GM19023 (cell line): ENCODE data around the gene PTPRR.

Experiments used
- ATAC-seq: cut with Tn5 transposase; IDR thresholded peaks from one replicate; pipeline ENCODE4 v1.9.1; 2021; ENCODE audit warnings: mild to moderate bottlenecking, moderate library complexity; ENCODE audit not compliant: unreplicated experiment

PTPRR gene

DNA sequence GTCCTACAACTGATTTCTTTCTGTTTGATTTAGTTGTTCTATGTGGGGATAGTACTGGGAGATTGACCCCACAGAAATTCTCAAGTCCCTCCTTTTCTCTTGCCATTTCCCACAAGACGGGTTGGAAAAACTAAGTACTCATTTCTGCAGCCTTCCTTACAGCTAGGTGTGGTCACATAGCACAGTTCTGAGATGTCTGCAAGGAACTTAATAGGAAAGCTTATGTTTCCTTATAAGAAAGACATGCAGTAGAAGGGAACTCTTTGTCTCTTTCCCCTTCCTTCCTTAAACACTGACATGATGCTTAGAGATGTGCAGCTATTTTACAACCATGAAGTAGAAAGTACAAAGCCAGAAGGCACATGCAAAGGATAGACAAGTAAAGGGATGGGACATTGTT lies 113.7 kb downstream of the PTPRR start:
- ATAC-seq: no peak

DNA sequence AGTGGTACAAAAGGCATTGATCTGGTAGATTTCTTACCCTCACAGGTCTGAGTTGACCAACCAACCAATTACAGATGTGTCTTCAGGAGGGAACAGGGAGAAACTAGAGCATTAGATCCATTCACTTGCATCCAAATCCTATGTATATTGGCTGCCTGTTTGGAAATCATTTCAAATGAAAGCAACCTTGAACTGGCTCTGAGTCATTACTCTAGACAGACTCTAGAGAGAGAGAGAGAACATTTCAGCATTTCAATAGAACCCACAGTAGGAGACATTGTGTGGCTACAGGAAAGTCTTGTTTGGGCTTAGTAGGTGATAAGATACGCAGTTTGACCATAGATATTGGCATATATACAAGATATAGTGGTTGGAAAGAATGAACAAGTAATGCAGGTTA lies 114.5 kb downstream of the PTPRR start:
- no peak for ATAC-seq

DNA sequence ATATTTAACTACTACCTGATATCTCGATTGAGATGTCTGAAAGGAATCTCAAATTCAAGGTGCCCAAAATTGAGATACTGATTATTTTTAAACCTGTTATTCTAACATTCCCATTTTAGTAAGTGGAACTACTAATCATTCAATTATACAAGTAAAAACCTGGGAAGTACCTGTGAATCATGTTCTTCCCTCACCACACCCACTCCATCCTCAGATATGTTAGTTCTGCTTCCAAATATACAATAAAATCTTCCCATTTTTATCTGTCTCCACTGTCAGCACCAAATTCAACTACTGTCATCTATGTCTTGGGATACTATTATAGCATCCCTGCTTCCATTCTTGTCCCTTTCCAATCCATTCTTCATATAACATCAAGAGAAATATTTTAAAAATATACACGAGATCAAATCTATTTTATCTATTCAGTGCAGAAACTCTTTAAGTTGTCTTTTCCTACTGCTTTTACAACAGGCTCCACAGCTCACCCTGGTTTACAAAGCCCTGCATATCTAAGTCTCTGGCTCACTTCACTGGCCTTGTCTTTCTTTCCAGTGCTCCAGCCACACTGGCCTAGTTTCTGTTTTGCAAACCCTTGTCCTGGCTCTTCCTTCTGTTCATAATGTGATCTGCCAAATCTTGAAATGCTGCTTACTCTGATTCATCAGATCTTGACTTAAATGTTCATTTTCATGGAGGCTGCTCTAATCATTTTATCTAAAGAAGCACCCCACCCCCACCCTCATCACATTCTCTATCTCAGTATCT lies 122.3 kb downstream of the PTPRR start:
- ATAC-seq: no peak

DNA sequence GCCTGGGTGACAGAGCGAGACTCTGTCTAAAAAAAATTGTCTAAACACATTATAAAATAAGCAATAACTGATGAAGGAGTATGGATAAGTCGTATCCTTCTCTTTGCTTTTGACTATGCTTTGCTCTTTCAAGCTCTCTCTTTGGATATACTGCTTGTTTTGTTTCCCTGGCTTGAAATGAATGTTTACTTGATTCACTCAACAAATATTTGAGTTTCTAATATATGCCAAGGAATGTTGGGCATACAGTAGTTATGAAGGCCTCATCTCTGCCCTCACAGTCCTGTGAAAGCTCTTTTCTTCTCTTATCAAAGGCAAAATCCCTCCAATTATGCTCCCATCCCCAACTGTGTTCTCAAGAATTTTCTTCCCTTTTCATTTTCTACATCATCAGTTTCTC lies 123.5 kb downstream of the PTPRR start:
- no peak for ATAC-seq

DNA sequence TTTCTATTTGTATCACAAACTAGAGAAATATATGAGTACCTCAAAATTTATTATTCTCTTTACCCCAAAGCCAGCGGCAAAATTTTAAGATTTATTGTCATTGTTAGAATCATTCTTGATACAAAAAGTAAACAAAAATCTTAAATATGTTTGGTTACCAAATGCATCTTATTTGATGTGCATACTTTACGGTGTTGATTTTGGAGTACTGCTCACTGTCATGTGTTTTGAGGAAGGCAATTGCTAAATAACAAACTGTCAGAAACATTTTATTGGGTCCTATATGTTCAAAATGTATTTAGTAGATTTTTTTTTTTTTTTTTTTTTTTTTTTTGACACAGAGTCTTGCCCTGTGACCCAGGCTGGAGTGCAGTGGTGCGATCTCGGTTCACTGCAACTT lies 124.9 kb downstream of the PTPRR start:
- no peak for ATAC-seq

DNA sequence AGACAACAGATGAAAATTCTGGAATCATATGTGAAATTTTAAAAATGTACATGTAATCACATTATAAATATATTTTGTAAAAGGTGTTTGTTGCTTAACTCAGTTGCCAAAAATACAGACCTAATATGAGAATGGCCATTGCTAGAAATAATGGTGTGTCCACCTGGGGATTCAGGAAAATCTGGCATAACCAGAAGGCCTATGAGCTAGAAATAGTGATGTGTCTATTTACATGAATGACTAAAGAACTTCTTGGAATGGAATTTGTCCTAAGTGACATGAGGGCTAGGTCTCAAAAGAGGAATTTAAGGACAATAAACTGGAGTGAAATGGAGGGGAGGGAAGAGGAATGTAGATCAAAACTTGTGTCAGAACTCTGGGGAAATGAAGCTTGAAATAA lies 126.4 kb downstream of the PTPRR start:
- ATAC-seq: no peak

DNA sequence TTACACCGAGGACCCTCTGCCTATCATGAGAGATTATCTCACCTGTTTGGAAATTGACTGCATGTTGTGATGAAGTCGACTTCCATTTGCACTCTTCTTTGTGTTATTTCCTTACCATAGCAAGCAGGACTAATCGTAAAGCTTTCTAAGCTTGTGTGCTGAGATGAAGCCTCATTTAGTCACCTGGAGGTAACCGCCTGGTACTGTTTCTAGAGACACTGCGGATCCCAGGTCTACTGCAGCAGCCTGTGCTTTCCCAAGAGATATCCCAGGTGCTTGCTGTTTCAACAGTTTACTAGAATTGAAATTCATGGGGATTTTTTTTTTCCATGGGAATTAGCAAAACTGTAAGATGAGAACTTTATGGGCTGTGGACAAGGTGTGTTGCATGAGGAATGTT lies 131.8 kb downstream of the PTPRR start:
- ATAC-seq: no peak

DNA sequence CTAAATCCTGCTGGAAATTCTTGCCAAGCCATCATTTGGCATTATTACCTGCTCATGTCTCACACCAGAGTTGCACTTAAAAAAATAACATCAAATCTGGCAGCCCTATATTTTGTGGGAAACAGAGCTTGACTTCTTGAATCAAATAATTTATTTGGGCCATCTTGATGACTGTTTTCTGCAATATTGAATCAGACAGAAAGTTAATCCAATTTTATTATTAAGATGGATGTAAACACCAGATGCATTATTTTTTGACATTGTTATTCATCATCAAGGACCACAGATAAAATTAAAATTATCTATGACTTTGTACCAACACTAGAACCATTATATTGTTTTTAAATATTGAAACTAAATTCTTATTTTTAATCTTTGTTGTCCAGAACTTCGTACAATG lies 132.9 kb downstream of the PTPRR start:
- no peak for ATAC-seq

DNA sequence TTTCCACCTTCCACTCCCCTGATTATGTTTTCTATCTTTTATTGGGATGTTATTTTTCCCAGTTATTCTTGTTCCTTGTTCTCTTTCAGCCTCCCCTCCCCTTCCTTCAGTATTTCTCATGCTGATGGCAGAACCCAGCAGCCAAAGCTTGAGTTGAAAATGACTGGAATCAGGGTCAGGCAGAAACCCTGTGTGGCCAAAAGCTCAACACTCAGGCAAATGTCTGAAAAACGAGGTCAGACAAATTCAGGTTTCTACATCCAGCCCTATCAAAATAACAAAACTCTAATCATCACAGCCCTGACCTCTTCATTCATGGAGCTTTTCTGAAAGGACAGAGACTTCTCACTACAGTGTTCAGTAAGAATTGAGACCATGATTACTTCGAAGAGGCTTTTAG lies 134.6 kb downstream of the PTPRR start:
- no peak for ATAC-seq

DNA sequence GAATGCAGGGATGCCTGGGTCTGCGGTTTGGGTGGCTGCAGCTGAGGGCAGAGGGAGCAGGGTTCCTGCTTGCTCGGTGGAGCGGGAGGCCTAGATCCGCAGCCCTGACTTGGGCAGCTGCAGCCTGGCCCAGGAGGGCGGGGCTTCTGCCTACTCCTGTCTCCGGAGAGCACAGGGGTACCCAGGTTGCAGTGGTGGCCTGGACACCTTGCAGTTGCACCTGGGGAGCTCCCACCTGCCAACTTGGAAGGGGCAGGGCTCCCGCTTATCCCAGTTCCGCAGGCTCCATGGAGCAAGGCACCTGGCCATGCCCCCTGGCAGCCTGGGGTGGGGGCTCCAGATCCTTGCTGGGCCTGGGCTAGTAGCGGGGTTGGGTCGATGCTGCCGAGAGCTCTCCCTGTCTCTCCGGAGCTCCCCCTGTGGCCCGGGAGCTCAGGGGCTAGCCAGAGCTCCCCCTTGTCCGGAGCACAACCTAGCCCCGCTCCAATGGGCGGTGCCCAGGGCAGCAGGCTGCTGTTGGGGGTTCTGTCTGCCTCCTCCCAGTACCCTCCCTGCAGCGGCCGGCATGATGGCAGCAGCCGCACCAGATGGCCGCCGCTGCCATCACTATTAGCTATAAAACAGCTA lies 136.4 kb downstream of the PTPRR start:
- ATAC-seq: no peak

DNA sequence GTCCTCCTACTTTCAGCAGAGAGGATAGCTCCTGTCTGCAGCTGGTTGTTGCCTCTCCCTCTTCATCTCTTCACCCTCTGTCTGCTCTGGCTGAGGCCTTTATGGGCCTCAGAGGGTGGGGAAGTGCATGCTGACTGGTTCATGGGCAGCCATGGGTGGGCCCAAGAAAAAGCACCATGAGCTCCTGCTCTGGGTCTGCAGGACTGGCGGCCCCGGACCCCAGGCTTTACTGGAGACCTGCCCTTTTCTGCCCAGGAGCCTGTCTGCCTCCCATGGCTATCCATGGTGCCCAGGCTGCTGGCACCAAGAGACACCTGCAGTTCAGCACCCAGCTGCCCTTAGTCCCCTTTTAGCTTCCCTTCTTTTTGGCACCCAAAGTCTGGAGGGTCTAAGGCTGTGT lies 137.1 kb downstream of the PTPRR start:
- no peak for ATAC-seq

DNA sequence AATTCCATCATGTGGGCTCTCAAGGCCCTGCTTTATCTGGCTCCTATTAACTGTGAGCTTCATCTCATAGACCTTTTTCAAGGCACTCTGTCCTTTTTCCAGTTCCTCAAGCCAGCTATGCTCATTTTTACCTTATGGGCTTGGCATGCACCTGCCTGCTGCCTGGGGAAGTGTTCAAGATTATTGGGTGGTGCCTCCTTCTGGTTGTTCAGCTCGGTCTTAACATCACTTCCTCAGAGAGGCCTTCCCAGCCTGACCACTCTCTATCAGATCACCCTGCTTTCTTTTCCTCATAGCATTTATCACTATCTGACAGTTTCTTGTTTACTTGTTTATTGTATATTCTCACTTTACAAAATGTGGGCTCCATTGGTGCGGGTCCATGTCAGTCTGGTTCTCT lies 141.3 kb downstream of the PTPRR start:
- no peak for ATAC-seq

DNA sequence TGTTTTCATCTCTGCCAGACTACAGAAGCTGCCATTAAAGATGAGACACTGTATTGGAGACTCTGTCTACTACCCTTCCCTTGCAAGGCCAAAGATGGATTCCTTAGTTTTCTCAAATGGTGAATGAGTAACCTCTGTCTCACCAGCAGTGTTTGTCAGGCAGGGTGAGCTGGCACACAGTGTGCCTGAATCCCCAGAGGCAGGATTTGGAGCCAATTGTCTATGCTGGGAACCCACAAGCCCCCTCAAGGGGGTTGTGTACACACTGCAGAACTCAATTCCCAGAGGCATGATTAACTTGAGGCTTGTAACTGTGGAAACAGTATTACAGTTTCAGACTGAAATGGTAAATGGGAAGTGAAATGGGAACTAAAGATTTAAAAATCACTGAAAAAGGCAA lies 146.5 kb downstream of the PTPRR start:
- no peak for ATAC-seq

DNA sequence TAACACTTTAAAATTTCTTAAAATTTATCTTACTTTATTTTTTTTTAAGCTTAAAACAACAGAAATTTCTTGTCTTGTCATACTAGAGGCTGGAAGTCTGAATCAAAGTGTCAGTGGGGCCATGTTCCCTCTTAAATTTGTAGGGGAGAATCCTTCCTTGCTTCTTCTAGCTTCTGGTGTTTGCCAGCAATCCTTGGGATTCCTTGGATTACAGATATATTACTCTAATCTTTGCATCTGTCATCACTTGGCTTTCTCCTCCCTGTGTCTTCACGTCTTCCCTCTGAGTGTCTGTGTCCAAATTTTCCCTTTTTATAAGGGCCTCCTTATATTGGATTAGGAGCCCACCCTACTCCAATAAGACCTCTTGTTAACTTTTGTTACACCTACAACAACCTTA lies 147.7 kb downstream of the PTPRR start:
- ATAC-seq: no peak

DNA sequence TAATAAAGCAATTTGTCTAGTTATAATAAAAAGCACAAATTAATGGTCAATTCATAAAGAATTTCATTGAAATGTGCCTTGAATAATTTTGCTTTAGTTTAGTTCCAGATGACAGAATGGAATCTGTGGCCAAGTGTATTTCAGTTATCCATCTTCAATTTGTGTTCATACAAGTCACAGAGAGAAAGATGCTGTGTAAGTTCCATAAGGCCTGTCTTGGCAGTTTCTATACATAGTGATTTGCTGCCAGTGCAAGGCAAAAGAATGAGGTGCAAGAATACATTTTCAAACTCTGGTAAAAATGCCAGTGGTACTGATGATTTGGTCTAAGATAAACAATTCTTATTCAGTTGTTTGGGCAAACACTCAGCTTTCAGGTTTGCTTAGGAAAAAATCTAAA lies 149.0 kb downstream of the PTPRR start:
- ATAC-seq: no peak

DNA sequence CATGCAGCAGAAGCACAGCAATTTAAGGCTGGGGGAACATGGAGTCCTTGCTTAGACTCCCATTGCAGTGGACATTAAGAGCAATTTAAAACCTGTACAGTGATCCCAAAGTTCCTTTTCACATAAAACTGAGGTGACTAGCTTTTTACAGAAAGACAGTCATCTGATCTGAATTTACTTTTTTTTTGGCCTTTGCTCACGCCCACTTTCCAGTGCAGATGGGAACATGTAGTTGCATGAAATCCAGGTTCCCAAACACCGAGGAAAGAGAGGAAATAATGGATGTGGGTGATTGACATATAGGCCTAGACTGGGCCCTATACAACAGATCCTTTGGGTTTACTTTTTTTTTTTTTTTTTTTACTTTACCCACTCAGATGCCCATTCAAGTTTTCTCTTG lies 156.9 kb downstream of the PTPRR start:
- no peak for ATAC-seq

DNA sequence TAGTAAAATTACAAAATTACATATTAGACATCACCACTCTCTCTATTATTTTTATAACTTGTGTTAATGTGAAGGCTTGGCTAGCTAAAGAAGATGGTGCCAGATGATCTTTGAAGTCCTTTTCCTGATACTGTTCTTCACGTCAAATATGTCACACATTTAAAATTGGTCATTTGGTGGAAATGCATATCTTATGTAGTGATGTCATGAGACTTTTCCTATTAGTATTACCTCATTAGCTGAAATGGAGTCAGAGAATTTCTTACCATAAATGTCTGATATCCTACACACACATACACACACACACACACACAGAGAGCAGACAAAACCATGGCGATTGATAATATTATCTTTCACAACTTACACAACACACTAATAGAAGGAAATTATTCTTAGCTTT lies 158.5 kb downstream of the PTPRR start:
- no peak for ATAC-seq

DNA sequence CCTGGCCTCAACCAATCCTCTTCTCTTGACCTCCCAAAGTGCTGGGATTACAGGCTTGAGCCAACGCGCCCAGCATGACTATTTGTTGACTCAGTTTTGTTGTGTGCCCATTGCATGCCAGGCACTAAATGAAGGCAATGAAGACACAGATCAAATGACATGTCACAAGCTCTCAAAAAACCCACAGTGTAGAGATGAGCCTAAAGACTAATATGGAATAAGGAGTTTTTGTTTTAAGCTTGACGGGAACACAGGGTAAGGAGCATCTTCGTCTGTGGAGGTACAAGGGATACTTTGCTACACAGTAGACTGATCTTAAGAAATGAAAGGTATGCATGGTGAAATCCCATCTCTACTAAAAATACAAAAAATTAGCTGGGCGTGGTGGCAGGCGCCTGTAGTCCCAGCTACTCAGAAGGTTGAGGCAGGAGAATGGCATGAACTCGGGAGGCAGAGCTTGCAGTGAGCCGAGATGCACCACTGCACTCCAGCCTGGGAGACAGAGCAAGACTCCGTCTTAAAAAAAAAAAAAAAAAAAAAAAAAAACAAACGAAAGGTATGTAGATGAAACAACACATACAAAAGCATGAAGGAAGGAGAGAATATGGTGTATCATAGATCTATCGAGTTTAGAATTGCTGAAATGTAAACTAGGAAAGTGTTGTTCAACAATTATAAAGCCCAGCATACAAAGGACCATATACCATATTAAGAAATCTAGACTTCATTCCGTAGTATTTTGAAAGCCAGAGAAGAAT lies 161.2 kb downstream of the PTPRR start:
- no peak for ATAC-seq

DNA sequence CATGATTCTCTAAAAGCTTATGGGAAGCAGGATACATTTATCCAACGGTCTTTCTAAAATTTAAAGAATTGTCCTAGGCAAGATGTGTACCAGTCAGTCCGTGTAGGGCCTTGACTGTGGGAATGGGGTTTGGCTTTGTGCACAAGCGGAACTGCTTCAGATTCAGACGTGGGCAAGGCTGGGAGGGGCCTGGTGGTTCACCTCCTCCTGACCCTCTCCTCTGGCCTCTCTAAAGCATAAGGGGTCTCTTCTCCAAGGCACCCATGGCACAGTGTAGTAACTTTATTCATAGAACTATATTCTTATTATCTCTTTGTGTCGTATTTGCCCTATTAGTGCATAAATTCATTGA lies 162.1 kb downstream of the PTPRR start:
- no peak for ATAC-seq

DNA sequence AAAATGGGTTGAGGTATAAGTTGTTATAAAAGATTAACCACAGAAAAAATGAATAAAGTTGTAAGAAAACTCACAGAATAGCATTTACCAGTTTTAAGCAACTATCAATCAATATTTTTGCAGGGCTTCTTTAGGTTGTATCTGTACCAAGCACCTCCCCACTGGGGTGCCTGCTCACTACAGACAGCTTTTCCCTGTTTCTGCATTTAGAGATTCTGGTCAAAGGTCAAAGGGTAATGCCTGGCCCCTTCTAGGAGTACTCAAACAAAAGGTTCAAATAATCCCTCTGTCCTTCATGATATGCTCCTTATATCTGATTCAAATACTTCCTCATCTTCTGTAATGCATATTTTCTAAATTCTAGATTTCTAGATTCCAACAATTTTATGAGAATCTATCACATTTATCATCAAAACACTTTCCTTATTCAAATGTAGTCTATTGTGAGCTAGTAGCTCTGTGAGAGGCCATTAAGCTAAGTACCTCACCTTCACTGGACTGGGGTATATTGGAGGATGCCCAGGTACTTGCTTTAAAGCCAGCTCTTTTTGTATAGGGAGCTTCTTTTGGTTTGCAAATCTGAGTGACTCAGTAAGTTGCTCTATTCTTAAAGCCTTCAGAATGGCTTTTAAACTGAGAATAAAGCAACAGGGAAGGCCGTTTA lies 162.6 kb downstream of the PTPRR start:
- ATAC-seq: no peak

DNA sequence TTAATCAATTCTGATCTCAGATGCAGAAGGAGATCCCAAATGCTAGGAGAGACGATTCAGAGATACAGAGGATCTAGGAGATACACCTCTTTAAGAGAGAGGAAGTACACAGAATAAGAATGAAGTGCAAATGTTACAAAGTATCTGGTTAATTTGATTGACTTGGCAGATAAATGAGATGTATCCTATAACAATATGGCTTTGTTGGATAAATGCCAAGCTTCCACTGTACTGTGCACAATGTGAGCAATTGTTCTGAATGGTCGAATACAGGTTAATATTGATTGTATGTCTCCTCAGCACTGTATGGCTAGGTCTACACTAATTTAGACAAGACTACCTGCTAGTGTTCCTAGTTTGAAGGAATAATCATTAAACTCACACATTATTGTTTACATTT lies 163.7 kb downstream of the PTPRR start:
- no peak for ATAC-seq

DNA sequence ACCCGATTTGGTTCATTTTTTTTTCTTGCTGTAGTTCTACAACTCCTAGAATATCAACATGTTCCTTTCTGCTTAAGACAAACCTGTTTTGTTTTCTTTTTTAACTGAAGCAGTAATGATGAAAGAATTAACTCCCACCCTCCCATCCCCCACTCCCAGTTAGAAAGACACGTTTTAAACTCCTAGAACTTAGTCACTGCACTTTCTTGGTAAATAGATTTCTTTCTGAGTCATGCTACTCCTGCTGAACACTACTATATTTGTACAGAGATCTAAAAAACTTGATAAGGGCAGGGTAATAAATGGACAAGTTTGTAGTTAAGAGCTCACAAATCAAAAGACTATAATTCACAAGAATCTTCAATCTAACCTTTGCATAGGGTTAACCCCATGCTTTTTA lies 164.4 kb downstream of the PTPRR start:
- ATAC-seq: no peak
